IMR-90 (cell line): ENCODE measurements around the gene ADGRA3. TPM values are rescaled to one million over a fixed set of nuclear protein-coding genes. Genes with fewer than 3 reads are reported as not detected.

Experiments
- ATAC-seq: fragments of 200-7000 bp; cut with Tn5 transposase; 2 replicates; pipeline ENCODE4 v1.9.1; 2020; ENCODE audit warnings: low read depth, mild to moderate bottlenecking, moderate library complexity
- BruUV-seq: library from RNA; stranded (reverse); fragments of 400-500 nt; replicated peaks from 2 replicates; lab custom pipeline; 2021; lab: Mats Ljungman, UMichigan
- CTCF ChIA-PET: fragments of 300-600 bp; formaldehyde crosslinking; extraction: SDS; loops from one replicate; lab custom pipeline; 2021; ENCODE audit warnings: antibody characterized with exemption; lab: Yijun Ruan, JAX
- POLR2A ChIA-PET: fragments of 300-600 bp; sonication (Branson Sonifier 250); formaldehyde crosslinking; loops from one replicate; lab custom pipeline; 2022; ENCODE audit warnings: antibody characterized with exemption; ENCODE audit not compliant: unreplicated experiment; lab: Charles Lee
- DNase-seq: peaks from one replicate; pipeline ENCODE4 v3.0.0; 2013
- H2AFZ ChIP-seq: replicated peaks from 2 replicates; pipeline ENCODE3; 2013; ENCODE audit warnings: low read length, mild to moderate bottlenecking; ENCODE audit not compliant: poor library complexity
- H2AK5ac ChIP-seq: 2 replicates; pipeline ENCODE4 v1.6.1; 2013; ENCODE audit warnings: low read depth, low read length, inconsistent platforms
- H2AK9ac ChIP-seq: replicated peaks from 2 replicates; pipeline ENCODE3; 2013; ENCODE audit warnings: mild to moderate bottlenecking, low read depth, low read length, moderate library complexity; ENCODE audit not compliant: poor library complexity
- H2BK120ac ChIP-seq: 2 replicates; pipeline ENCODE4 v1.6.1; 2013; ENCODE audit warnings: low read depth, low read length, inconsistent platforms
- H2BK15ac ChIP-seq: 3 replicates; pipeline ENCODE4 v1.6.1; 2013; ENCODE audit warnings: low read depth, low read length, inconsistent platforms
- H2BK20ac ChIP-seq: 2 replicates; pipeline ENCODE4 v1.6.1; 2013; ENCODE audit warnings: low read depth, mild to moderate bottlenecking, inconsistent platforms, low read length, moderate library complexity
- H2BK5ac ChIP-seq: 2 replicates; pipeline ENCODE4 v1.6.1; 2013; ENCODE audit warnings: mild to moderate bottlenecking, low read depth, low read length, inconsistent platforms; ENCODE audit not compliant: poor library complexity, severe bottlenecking
- H3K14ac ChIP-seq: replicated peaks from 2 replicates; pipeline ENCODE4 v1.6.1; 2013; ENCODE audit warnings: low read depth, low read length, inconsistent platforms
- H3K18ac ChIP-seq: 2 replicates; pipeline ENCODE4 v1.6.1; 2013; ENCODE audit warnings: low read depth, low read length, control low read depth
- H3K23ac ChIP-seq: 2 replicates; pipeline ENCODE4 v1.6.1; 2013; ENCODE audit warnings: low read depth, low read length, inconsistent platforms
- H3K27ac ChIP-seq: 2 replicates; pipeline ENCODE4 v1.5.1; 2013; ENCODE audit warnings: mild to moderate bottlenecking, control low read depth, low read length; ENCODE audit not compliant: insufficient read depth
- H3K27me3 ChIP-seq: 2 replicates; pipeline ENCODE4 v1.6.1; 2013; ENCODE audit warnings: low read length; ENCODE audit not compliant: control insufficient read depth, insufficient read depth
- H3K36me3 ChIP-seq: 2 replicates; pipeline ENCODE4 v1.6.1; 2013; ENCODE audit warnings: low read length, mixed read lengths; ENCODE audit not compliant: control insufficient read depth, insufficient read depth
- H3K4ac ChIP-seq: 2 replicates; pipeline ENCODE4 v1.6.1; 2013; ENCODE audit warnings: low read depth, low read length, inconsistent platforms
- H3K4me1 ChIP-seq: 2 replicates; pipeline ENCODE4 v1.6.1; 2013; ENCODE audit warnings: low read length, mixed read lengths; ENCODE audit not compliant: control insufficient read depth, insufficient read depth
- H3K4me2 ChIP-seq: 2 replicates; pipeline ENCODE4 v1.6.1; 2013; ENCODE audit warnings: low read depth, mild to moderate bottlenecking, control low read depth, low read length, moderate library complexity
- H3K4me3 ChIP-seq: 2 replicates; pipeline ENCODE4 v1.5.1; 2013; ENCODE audit warnings: low read depth, mild to moderate bottlenecking, control low read depth, low read length, moderate library complexity; ENCODE audit not compliant: insufficient read depth
- H3K56ac ChIP-seq: 2 replicates; pipeline ENCODE4 v1.6.1; 2013; ENCODE audit warnings: low read length, inconsistent platforms; ENCODE audit not compliant: insufficient read depth; ENCODE audit errors: extremely low read depth
- H3K79me1 ChIP-seq, 2 experiments: 2 replicates each; pipeline ENCODE4 v1.6.1; 2013; ENCODE audit warnings: low read length in 2 of 2, inconsistent platforms in 1 of 2, low read depth in 1 of 2
- H3K9ac ChIP-seq: 2 replicates; pipeline ENCODE4 v1.6.1; 2013; ENCODE audit warnings: low read depth, low read length, control low read depth
- H3K9me1 ChIP-seq: 2 replicates; pipeline ENCODE4 v1.6.1; 2013; ENCODE audit warnings: low read length, inconsistent platforms; ENCODE audit not compliant: insufficient read depth
- H3K9me3 ChIP-seq: 2 replicates; pipeline ENCODE4 v1.6.1; 2013; ENCODE audit warnings: low read length; ENCODE audit not compliant: control insufficient read depth, insufficient read depth
- H4K20me1 ChIP-seq: 2 replicates; pipeline ENCODE4 v1.6.1; 2013; ENCODE audit warnings: low read length, inconsistent platforms; ENCODE audit not compliant: insufficient read depth
- H4K5ac ChIP-seq: 2 replicates; pipeline ENCODE4 v1.6.1; 2013; ENCODE audit warnings: mild to moderate bottlenecking, low read depth, low read length, control low read depth
- H4K8ac ChIP-seq, 2 experiments: 2 replicates each; pipeline ENCODE4 v1.6.1; 2013; ENCODE audit warnings: low read depth in 2 of 2, low read length in 2 of 2, control low read depth in 1 of 2, inconsistent platforms in 1 of 2
- H4K91ac ChIP-seq: 2 replicates; pipeline ENCODE4 v1.6.1; 2013; ENCODE audit warnings: low read depth, low read length, inconsistent platforms; ENCODE audit not compliant: insufficient read depth
- CEBPB ChIP-seq: IDR thresholded peaks from 2 replicates; pipeline ENCODE4 v1.6.1; 2012; ENCODE audit warnings: low read depth, low read length, improper control_type of control experiment
- CHD1 ChIP-seq: IDR thresholded peaks from 2 replicates; pipeline ENCODE4 v1.6.1; 2012; ENCODE audit warnings: low read depth, low read length, improper control_type of control experiment
- CTCF ChIP-seq: conservative IDR thresholded peaks from 2 replicates; pipeline ENCODE4 v1.5.1; 2012; ENCODE audit warnings: mild to moderate bottlenecking, low read depth, low read length, improper control_type of control experiment
- FOS ChIP-seq: fragments of 150-350 bp; IDR thresholded peaks from 2 replicates; pipeline ENCODE4 v1.6.1; 2016; ENCODE audit warnings: low read depth, low read length
- MAFK ChIP-seq: IDR thresholded peaks from 2 replicates; pipeline ENCODE4 v1.6.1; 2012; ENCODE audit warnings: low read depth, low read length, improper control_type of control experiment
- MAZ ChIP-seq: IDR thresholded peaks from 2 replicates; pipeline ENCODE4 v1.6.1; 2012; ENCODE audit warnings: low read depth, mild to moderate bottlenecking, low read length, improper control_type of control experiment, moderate library complexity, borderline replicate concordance
- MXI1 ChIP-seq: IDR thresholded peaks from 2 replicates; pipeline ENCODE4 v1.6.1; 2012; ENCODE audit warnings: low read depth, mild to moderate bottlenecking, low read length, moderate library complexity, borderline replicate concordance
- NFE2L2 ChIP-seq: fragments of 150-350 bp; IDR thresholded peaks from 2 replicates; pipeline ENCODE4 v1.6.1; 2016; ENCODE audit warnings: low read depth, mild to moderate bottlenecking, low read length
- POLR2A ChIP-seq: IDR thresholded peaks from 2 replicates; pipeline ENCODE4 v1.6.1; 2012; ENCODE audit warnings: mild to moderate bottlenecking, low read depth, low read length
- RAD21 ChIP-seq: IDR thresholded peaks from 2 replicates; pipeline ENCODE4 v1.6.1; 2012; ENCODE audit warnings: low read length, improper control_type of control experiment
- RCOR1 ChIP-seq: IDR thresholded peaks from 2 replicates; pipeline ENCODE4 v1.6.1; 2012; ENCODE audit warnings: mild to moderate bottlenecking, low read length, improper control_type of control experiment; ENCODE audit not compliant: insufficient replicate concordance
- RFX5 ChIP-seq: IDR thresholded peaks from 2 replicates; pipeline ENCODE4 v1.8.0; 2012; ENCODE audit warnings: low read depth, mild to moderate bottlenecking, low read length, moderate library complexity
- SMC3 ChIP-seq: fragments of 150-350 bp; IDR thresholded peaks from 2 replicates; pipeline ENCODE4 v1.6.1; 2016; ENCODE audit warnings: low read depth, mild to moderate bottlenecking, antibody characterized with exemption, low read length, moderate library complexity
- USF2 ChIP-seq: fragments of 150-350 bp; IDR thresholded peaks from 2 replicates; pipeline ENCODE4 v1.6.1; 2017; ENCODE audit warnings: mild to moderate bottlenecking, antibody characterized with exemption, low read length, low read depth
- WGBS, 2 experiments: methylation state at CpG; one replicate each; pipeline versions ENCODE4 v1.1.5 to v1.1.7; 2013; ENCODE audit warnings: missing lambda C conversion rate in 2 of 2; ENCODE audit not compliant: insufficient read length in 1 of 2; ENCODE audit errors: extremely low coverage in 2 of 2; 5-methylcytosine and 5-hydroxymethylcytosine counted together
- dilution Hi-C: fragments of 300-500 bp; cut with HindIII; formaldehyde crosslinking; loops from one replicate; pipeline ENCODE4 v1.14.3; 2018; ENCODE audit warnings: low sequenced_read_pairs; ENCODE audit not compliant: unreplicated experiment
- in situ Hi-C: fragments of 300-500 bp; cut with MboI; formaldehyde crosslinking; loops from 3 replicates; pipeline ENCODE4 v1.14.3; 2019; ENCODE audit warnings: low sequenced_read_pairs, inconsistent platforms, mixed read lengths
- intact Hi-C: fragments of 100-400 bp; cut with micrococcal nuclease; formaldehyde crosslinking; loops from 2 replicates; pipeline ENCODE4 v1.10.0; 2022
- polyA plus RNA-seq, 3 experiments: library from polyadenylated mRNA; depleted of rRNA; stranded (reverse); fragments of >200 nt; gene quantifications; 2 replicates each; pipeline ENCODE4 v1.2.3, GENCODE V29; 2012; ENCODE audit warnings: low replicate concordance in 1 of 3
- total RNA-seq: library from RNA; depleted of rRNA; stranded (reverse); fragments of >200 nt; gene quantifications from 2 replicates; pipeline ENCODE4 v1.2.3, GENCODE V29; 2012

The ADGRA3 gene
- total and polyA plus RNA-seq, 2 of the 4 experiments (the other 2 are of a cell fraction), result 20.1 to 28.0 TPM

- no peak for TF ChIP-seq CTCF
These were observed 35.1 kb downstream of the ADGRA3 start (continued) for GRCh38 chr4:22480675-22481327.

GRCh38 chr4:22478426-22478825 lies 37.4 kb downstream of the ADGRA3 start:
- POLR2A ChIA-PET, result no interaction called here
- TF ChIP-seq RCOR1 (no peak), RFX5 (no peak), MAFK (no peak), FOS (no peak), USF2 (no peak), NFE2L2 (no peak), SMC3 (no peak), RAD21 (no peak), MXI1 (no peak), CEBPB (no peak), CHD1 (no peak), POLR2A (no peak), MAZ (no peak)

More at GRCh38 chr4:22478426-22478825, 37.4 kb downstream of the ADGRA3 start:
- no peak overlapping the region for H4K8ac ChIP-seq
- no peak overlapping the region for H2AFZ ChIP-seq
- 100% methylated on average over 1 of the region's 2 CpGs; no CpG with 5 or more reads in 1 of the 2 experiments for WGBS, 2 experiments
- no peaks in the 10 kb centered on the region for H3K36me3 ChIP-seq
- H3K9me1 ChIP-seq, result peaks cover 9% of the 10 kb centered on the region
- H3K27me3 ChIP-seq, result no peaks in the 10 kb centered on the region
- H3K4me3 ChIP-seq, result no peak overlapping the region
- no peak overlapping the region for H2BK5ac ChIP-seq
- no peak overlapping the region for H3K4ac ChIP-seq
- H3K27ac ChIP-seq, result no peak overlapping the region
- no peak overlapping the region for H2AK9ac ChIP-seq
- H2BK120ac ChIP-seq, result no peak overlapping the region
- ATAC-seq, result no peak
- dilution Hi-C loops (no loop called here), intact Hi-C loops (no loop called here), in situ Hi-C loops (no loop called here)
- H3K79me1 ChIP-seq, result peaks cover 18 to 26% of the 10 kb centered on the region in 2 experiments; a peak in 3 of 4 replicates
- no peak overlapping the region for H4K91ac ChIP-seq
- no peak overlapping the region for H3K23ac ChIP-seq
- H3K18ac ChIP-seq, result no peak overlapping the region
- H2BK15ac ChIP-seq, result no peak overlapping the region
- no peak overlapping the region for H4K5ac ChIP-seq
- BruUV-seq, result no TSS peak
- no peak overlapping the region for H3K9ac ChIP-seq
- H3K4me2 ChIP-seq, result no peak overlapping the region
- no peak overlapping the region for H2AK5ac ChIP-seq
- H3K9me3 ChIP-seq, result no peaks in the 10 kb centered on the region
- H3K14ac ChIP-seq, result no peak overlapping the region
- no peak overlapping the region for H2BK20ac ChIP-seq
- peaks cover 17% of the 10 kb centered on the region for H4K20me1 ChIP-seq
- H3K4me1 ChIP-seq, result peaks cover 11% of the 10 kb centered on the region
- H3K56ac ChIP-seq, result no peak overlapping the region
- CTCF ChIA-PET, result interaction anchor here (0.6 kb wide), 2 partner anchors 37 to 66 kb away, joined by 4 to 5 read pairs; partner anchors contain the start of gene ADGRA3
- no peak for DNase-seq
